Stimulated activated CD4-positive, alpha-beta T cell treated with anti-CD3 and anti-CD28 coated beads, Interleukin-15, amount 100 ng/mL, for 1 hour (primary cell): Measurements from ENCODE around the gene IP6K2.

Experiments
- DNase-seq, 2 donors: peaks; one replicate each; pipeline ENCODE4 v3.0.0-alpha.2; 2020; ENCODE audit warnings: low read depth in 1 of 2, low spot score in 1 of 2

IP6K2 gene

GRCh38 chr3:48689384-48689783 is 27.6 kb downstream of the IP6K2 start:
- no peak for DNase-seq

- no peak for DNase-seq
These were observed 28.3 kb downstream of the IP6K2 start for GRCh38 chr3:48688737-48689075.

- no peak for DNase-seq
These were observed 28.8 kb downstream of the IP6K2 start for GRCh38 chr3:48688032-48688736.

- DNase-seq: no peak
These were observed 29.8 kb downstream of the IP6K2 start for GRCh38 chr3:48687220-48687678.

GRCh38 chr3:48686538-48687219 is 30.3 kb downstream of the IP6K2 start:
- no peak for DNase-seq

- DNase-seq: peak; percentile 87 to 93
These were observed 31.2 kb downstream of the IP6K2 start, which contains the start of gene NCKIPSD for GRCh38 chr3:48685603-48686511. NCKIPSD (minus strand) TSS chr3:48685915; CDS start chr3:48685807, 108 bp downstream.

- DNase-seq: no peak
These were observed 31.8 kb downstream of the IP6K2 start for GRCh38 chr3:48685293-48685602.

GRCh38 chr3:48684480-48685143 is 32.4 kb downstream of the IP6K2 start:
- no peak for DNase-seq

GRCh38 chr3:48684054-48684349 is 33.0 kb downstream of the IP6K2 start:
- DNase-seq: no peak

GRCh38 chr3:48682786-48683185 is 34.2 kb downstream of the IP6K2 start:
- DNase-seq: no peak

GRCh38 chr3:48681974-48682610 is 34.9 kb downstream of the IP6K2 start:
- DNase-seq: no peak

GRCh38 chr3:48681541-48681880 is 35.5 kb downstream of the IP6K2 start:
- DNase-seq: no peak

GRCh38 chr3:48680811-48681540 is 36.0 kb downstream of the IP6K2 start:
- no peak for DNase-seq

GRCh38 chr3:48679411-48680391 is 37.3 kb downstream of the IP6K2 start:
- no peak for DNase-seq

GRCh38 chr3:48678566-48679380 is 38.2 kb downstream of the IP6K2 start:
- no peak for DNase-seq

GRCh38 chr3:48678056-48678455 is 39.0 kb downstream of the IP6K2 start:
- no peak for DNase-seq

GRCh38 chr3:48674505-48674904 is 42.5 kb downstream of the IP6K2 start:
- no peak for DNase-seq

- DNase-seq: no peak
These were observed 44.5 kb downstream of the IP6K2 start for GRCh38 chr3:48672522-48672921.
